GM12872 (cell line): ENCODE data around the gene ADAMTS17.

Source experiments
- TF ChIP-seq, protein P1 (sequence below): IDR thresholded peaks from 3 replicates; pipeline ENCODE4 v1.5.1; 2011; ENCODE audit warnings: low read depth, mild to moderate bottlenecking, low read length, moderate library complexity; ENCODE audit not compliant: insufficient read depth

Gene ADAMTS17

DNA sequence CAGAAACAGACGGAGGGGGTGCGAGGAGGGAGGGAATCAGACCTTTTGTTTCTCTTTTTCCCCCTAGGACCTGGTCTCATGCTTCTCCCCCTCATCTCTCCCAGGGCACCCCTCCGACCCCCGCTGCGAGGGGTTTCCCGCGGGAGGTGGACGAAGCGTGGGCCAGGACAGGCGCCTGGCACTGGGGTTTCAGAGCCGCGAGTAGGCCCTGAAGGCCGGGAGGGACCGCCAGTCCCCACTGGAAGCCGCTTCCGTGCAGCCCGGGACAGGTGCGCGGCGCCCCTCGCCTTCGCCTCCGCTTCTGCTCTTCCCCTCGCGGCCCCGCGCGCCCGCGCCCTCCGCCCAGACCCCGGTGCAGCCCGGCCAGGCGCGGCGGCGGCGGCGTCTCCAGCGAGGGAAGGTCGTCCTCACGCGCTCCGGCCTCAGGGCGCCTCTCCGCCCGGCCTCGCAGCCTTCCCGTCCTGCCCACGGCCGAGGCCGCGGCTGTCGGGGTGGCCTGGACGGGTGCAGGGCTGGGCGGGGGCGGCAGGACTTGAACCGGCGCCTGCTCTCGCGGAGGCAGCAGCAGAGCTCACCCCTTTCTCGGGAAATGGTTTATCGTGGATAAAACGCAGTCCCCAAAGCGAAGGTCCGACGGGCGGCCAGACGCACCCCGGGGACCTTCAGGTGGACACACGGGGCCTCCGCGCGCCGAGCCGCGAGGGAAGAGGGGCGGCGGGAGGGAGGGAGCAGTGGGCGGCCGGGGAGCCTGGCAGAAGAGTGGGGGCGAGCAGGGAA is 31.5 kb upstream of the ADAMTS17 start:
- TF ChIP-seq, protein P1, sequence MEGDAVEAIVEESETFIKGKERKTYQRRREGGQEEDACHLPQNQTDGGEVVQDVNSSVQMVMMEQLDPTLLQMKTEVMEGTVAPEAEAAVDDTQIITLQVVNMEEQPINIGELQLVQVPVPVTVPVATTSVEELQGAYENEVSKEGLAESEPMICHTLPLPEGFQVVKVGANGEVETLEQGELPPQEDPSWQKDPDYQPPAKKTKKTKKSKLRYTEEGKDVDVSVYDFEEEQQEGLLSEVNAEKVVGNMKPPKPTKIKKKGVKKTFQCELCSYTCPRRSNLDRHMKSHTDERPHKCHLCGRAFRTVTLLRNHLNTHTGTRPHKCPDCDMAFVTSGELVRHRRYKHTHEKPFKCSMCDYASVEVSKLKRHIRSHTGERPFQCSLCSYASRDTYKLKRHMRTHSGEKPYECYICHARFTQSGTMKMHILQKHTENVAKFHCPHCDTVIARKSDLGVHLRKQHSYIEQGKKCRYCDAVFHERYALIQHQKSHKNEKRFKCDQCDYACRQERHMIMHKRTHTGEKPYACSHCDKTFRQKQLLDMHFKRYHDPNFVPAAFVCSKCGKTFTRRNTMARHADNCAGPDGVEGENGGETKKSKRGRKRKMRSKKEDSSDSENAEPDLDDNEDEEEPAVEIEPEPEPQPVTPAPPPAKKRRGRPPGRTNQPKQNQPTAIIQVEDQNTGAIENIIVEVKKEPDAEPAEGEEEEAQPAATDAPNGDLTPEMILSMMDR = no peak

DNA sequence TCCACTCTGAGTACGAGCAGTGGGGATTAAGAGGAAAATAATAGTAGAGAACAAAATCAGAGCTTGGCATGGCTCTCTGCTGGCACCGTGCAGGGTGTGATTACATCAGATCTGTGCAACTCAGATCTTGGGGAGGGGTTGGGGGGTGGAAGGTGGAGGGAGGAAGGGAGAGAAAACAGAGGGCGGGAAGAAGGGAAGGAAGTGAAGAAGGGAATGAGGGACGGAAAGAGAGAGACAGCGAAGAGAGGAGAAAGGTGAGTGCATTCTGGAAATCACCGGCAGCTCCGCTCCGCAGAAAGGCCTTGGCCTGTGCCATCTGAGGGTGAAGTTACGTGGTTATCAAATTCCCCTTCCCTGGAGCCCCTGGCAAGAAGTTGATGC is 31.0 kb upstream of the ADAMTS17 start:
- TF ChIP-seq, protein P1 = no peak

DNA sequence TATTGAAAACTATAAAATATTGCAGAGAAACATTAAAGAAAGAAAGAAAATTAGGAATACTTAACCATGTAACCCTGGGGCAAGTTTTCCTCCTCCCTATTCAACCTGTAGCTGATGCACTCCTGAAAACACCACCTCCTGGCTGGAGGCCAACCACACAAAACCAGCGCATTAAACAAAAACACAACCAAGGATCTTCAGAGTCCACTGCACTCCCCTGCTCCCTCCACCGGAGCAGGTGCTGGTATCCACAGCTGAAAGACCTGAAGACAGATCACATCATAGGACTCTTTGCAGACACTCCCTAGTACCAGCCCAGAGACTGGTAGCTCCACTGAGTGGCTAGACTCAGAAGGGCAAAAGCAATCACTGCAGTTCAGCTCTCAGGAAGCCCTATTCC is 13.6 kb upstream of the ADAMTS17 start:
- TF ChIP-seq, protein P1 = no peak

DNA sequence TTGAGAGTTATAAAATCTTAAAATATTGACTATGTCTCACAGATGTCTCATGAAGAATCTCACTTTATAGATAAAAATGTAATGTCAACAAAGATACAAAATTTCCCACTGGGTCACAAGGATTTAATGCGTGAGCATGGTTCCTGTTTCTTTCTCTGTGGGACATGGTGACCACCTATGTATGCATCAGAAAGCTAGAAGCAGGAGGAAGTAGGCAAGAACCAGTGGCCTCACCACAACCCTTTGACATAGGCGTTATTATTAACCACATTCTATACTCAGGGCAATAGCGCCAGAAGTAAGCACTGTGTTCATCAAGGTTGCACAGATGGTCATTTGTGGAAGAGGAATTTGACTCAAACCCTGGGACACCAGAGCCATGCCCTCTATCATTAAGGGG is 11.7 kb upstream of the ADAMTS17 start:
- TF ChIP-seq, protein P1 = no peak

DNA sequence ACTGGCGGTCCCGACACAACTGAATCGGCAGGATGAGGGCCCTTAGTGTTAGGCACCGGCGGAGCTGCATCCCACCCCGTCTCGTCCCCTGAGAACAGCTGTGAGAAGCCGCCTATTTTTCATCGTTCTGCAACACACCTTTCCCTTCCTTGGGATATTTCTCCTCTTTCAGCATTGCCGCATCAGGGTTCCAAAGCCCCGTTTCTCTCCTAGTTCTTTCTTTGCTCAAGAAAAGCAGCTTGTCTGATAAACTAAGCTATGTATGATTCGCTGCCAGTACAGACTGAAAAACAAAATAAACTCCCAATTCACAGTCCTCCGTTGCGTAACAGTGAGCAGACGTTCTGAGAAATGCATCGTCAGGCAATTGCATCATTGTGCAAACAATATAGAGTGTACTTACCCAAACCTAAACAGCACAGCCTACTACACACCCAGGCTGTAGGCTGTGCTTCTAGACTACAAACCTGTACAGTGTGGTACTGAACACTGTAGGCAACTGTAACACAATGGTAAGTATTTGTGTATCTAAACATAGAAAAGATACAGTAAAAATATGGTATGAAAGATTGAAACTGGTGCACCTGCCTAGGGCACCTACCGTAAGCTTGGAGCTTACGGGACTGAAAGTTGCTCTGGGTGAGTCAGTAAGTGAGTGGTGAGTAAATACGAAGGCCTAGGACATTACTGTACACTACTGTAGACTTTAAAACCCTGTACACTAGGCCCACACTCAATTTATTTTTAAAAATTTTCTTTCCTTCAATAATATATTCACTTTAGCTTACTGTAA is 8.9 kb upstream of the ADAMTS17 start:
- TF ChIP-seq, protein P1 = no peak

DNA sequence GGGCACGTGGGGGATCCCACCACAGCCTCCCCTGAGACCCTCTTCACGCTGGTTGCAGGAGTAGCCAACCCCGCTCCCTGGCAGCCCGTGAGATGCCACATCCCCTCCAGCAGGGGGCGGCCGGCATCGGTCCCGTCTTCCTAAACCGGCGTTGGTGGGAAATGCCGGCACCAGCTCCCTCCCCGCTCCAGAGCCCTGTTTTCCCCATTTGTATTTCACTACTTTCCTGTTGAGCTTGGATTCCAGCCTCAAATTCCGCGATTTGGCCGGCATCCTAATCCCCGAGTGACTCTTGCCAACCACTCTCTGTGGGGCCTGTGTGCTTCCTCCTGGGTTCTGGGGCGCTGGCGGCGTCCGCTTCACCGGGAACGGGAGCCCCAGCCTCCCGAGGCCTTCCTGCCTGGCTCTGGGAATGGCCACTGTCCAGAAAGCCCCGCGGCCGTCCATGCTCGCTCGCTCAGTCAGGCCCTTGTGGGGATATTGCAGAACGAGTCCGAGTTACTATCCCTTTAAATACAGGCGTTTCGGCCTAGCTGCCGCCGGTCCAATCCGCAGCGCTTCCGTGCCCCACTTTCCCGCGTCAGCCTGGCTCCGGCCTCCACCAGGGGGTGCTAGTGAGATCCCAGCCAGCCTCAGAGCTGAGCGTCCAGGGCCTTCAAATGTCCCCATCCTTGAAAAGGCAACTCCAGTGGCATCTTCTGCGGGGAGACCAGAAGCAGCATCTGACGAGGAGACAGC is 8.1 kb upstream of the ADAMTS17 start:
- TF ChIP-seq, protein P1 = peak; percentile 87

DNA sequence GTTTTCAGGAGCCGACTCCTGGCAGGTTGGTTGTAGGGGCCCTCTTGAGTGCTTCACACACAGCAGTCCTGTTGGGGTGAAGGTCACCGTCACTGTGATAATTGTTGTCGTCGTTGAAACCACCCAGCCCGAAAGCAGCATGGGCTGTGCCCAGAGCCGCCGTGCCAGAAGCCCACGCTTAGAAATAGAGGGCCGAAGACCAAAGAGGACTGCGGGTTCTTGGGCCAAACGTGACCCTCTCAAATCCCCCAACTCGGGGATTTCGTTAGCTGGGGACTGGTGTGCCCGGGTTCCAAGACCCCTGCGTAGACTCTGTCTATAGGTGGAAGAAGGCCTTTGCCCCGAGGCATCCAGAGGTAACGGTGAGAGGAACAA is 7.5 kb upstream of the ADAMTS17 start:
- TF ChIP-seq, protein P1 = no peak
